ENCODE results near the gene ATP6V0B. TPM values are rescaled to one million over a fixed set of nuclear protein-coding genes. Genes with fewer than 3 reads are reported as not detected.

ATP6V0B gene
- total and polyA plus RNA-seq, 2 of the 8 experiments (the other 6 are each of a cell fraction or from before 2014, with no cell fraction given): 105 to 308 TPM

DNA sequence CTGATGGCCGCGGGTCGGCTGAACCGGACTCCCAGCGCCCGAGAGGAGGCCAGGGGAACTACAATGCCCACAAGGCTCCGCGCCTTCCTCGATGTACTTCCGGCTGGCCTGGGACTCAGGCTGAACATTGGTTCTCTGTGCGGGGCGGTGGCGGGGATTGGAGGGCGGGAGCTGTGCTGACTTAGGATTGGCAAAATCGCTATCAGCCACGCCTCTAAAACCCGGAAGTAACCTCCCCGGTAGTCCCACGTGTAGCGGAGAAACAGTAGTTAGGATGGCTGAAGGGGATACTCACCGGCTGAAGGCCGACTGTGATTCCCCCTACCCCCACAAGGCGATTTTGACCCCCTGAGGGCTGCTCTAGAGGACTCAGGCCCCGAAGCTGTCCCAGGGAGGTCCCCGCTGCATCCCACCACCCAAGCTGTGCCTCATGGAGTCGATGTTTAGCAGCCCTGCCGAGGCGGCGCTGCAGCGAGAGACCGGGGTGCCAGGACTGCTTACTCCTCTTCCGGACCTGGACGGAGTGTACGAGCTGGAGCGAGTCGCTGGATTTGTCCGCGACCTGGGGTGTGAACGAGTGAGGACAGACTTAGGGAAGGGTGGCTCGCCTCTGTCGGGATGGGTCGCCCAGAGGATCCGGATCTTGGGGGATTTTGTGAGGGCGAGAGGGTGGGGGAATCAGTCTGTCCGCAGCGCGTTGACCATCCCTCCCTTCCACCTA, 4.9 kb upstream of the ATP6V0B start, which contains the start of gene DPH2 (continued):
- TF ChIP-seq, protein P1, sequence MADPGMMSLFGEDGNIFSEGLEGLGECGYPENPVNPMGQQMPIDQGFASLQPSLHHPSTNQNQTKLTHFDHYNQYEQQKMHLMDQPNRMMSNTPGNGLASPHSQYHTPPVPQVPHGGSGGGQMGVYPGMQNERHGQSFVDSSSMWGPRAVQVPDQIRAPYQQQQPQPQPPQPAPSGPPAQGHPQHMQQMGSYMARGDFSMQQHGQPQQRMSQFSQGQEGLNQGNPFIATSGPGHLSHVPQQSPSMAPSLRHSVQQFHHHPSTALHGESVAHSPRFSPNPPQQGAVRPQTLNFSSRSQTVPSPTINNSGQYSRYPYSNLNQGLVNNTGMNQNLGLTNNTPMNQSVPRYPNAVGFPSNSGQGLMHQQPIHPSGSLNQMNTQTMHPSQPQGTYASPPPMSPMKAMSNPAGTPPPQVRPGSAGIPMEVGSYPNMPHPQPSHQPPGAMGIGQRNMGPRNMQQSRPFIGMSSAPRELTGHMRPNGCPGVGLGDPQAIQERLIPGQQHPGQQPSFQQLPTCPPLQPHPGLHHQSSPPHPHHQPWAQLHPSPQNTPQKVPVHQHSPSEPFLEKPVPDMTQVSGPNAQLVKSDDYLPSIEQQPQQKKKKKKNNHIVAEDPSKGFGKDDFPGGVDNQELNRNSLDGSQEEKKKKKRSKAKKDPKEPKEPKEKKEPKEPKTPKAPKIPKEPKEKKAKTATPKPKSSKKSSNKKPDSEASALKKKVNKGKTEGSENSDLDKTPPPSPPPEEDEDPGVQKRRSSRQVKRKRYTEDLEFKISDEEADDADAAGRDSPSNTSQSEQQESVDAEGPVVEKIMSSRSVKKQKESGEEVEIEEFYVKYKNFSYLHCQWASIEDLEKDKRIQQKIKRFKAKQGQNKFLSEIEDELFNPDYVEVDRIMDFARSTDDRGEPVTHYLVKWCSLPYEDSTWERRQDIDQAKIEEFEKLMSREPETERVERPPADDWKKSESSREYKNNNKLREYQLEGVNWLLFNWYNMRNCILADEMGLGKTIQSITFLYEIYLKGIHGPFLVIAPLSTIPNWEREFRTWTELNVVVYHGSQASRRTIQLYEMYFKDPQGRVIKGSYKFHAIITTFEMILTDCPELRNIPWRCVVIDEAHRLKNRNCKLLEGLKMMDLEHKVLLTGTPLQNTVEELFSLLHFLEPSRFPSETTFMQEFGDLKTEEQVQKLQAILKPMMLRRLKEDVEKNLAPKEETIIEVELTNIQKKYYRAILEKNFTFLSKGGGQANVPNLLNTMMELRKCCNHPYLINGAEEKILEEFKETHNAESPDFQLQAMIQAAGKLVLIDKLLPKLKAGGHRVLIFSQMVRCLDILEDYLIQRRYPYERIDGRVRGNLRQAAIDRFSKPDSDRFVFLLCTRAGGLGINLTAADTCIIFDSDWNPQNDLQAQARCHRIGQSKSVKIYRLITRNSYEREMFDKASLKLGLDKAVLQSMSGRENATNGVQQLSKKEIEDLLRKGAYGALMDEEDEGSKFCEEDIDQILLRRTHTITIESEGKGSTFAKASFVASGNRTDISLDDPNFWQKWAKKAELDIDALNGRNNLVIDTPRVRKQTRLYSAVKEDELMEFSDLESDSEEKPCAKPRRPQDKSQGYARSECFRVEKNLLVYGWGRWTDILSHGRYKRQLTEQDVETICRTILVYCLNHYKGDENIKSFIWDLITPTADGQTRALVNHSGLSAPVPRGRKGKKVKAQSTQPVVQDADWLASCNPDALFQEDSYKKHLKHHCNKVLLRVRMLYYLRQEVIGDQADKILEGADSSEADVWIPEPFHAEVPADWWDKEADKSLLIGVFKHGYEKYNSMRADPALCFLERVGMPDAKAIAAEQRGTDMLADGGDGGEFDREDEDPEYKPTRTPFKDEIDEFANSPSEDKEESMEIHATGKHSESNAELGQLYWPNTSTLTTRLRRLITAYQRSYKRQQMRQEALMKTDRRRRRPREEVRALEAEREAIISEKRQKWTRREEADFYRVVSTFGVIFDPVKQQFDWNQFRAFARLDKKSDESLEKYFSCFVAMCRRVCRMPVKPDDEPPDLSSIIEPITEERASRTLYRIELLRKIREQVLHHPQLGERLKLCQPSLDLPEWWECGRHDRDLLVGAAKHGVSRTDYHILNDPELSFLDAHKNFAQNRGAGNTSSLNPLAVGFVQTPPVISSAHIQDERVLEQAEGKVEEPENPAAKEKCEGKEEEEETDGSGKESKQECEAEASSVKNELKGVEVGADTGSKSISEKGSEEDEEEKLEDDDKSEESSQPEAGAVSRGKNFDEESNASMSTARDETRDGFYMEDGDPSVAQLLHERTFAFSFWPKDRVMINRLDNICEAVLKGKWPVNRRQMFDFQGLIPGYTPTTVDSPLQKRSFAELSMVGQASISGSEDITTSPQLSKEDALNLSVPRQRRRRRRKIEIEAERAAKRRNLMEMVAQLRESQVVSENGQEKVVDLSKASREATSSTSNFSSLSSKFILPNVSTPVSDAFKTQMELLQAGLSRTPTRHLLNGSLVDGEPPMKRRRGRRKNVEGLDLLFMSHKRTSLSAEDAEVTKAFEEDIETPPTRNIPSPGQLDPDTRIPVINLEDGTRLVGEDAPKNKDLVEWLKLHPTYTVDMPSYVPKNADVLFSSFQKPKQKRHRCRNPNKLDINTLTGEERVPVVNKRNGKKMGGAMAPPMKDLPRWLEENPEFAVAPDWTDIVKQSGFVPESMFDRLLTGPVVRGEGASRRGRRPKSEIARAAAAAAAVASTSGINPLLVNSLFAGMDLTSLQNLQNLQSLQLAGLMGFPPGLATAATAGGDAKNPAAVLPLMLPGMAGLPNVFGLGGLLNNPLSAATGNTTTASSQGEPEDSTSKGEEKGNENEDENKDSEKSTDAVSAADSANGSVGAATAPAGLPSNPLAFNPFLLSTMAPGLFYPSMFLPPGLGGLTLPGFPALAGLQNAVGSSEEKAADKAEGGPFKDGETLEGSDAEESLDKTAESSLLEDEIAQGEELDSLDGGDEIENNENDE (IDR thresholded peaks at IDR 0.05; ENCODE audit: insufficient replicate concordance, low read length): no peak
- no peak for TF ChIP-seq RAD21 (IDR thresholded peaks at IDR 0.05 in 1 of 2, conservative IDR thresholded peaks at IDR 0.05 in 1 of 2; ENCODE audit: low read depth in 2 of 2, low read length in 2 of 2)
- no peak for TF ChIP-seq EZH2 (IDR thresholded peaks at IDR 0.05; ENCODE audit: low read depth, low read length, severe bottlenecking)
- peak; percentile 47; the same call in 1 of the 2 replicates for TF ChIP-seq TAF1 (IDR thresholded peaks at IDR 0.05; ENCODE audit: low read depth, low read length)
- no peak for TF ChIP-seq CHD1 (IDR thresholded peaks at IDR 0.05; ENCODE audit: low read depth, low read length)
- TF ChIP-seq JUN (IDR thresholded peaks at IDR 0.05; ENCODE audit: low read depth, low read length): no peak
- no peak for TF ChIP-seq JUND (IDR thresholded peaks at IDR 0.05; ENCODE audit: low read length)
- TF ChIP-seq SP4 (IDR thresholded peaks at IDR 0.05; ENCODE audit: low read length): no peak
- no peak for TF ChIP-seq TBP (IDR thresholded peaks at IDR 0.05; ENCODE audit: low read depth, low read length)
- peak in 1 of 2 experiments; percentile 37; a peak in 1 of 3 replicates for TF ChIP-seq POLR2A (IDR thresholded peaks at IDR 0.05; ENCODE audit: control extremely low read depth in 1 of 2, low read depth in 2 of 2, low read length in 2 of 2)
- no peak for TF ChIP-seq KDM1A (IDR thresholded peaks at IDR 0.05; ENCODE audit: borderline replicate concordance, low read length)
